ENCODE results near the gene RASA2. TPM values are rescaled to one million over a fixed set of nuclear protein-coding genes. Genes with fewer than 3 reads are reported as not detected.

Gene RASA2
- 15.9 and 16.6 TPM in 2 replicates for total RNA-seq (2021; fragmentation: NEBNext Ultra II Directional; extraction: Animal tissue kit (Norgen Biotek cat#: 25700))
- 2.6 and 3.5 TPM in 2 replicates for polyA plus RNA-seq (2011; rRNA removed)
- 6.7 TPM for polyA plus RNA-seq (2011; cell fraction: cytosol; rRNA removed)
- polyA plus RNA-seq (2011; cell fraction: nucleus; rRNA removed) = 2.2 TPM
- 4.6 to 8.1 TPM (median 6.2 TPM) in 4 replicates for polyA plus RNA-seq (2012, experiment 1 of 2)
- 0.55 TPM for polyA plus RNA-seq (2012, experiment 2 of 2)
- 7.1 TPM for polyA plus RNA-seq (2013, experiment 1 of 2)
- polyA plus RNA-seq (2013, experiment 2 of 2) = 7.3 TPM
- polyA minus RNA-seq (2011; rRNA and poly(A)+ RNA removed) = 11.0 and 14.5 TPM in 2 replicates
- polyA minus RNA-seq (2011; cell fraction: cytosol; rRNA and poly(A)+ RNA removed) = 11.8 TPM
- polyA minus RNA-seq (2011; cell fraction: nucleus; rRNA and poly(A)+ RNA removed) = 13.7 TPM
- long read RNA-seq, experiment 1, full-length matches to known transcripts = 1 of 9 reads
- long read RNA-seq, experiment 1, partial matches to known transcripts = 1 of 9 reads
- long read RNA-seq, experiment 1, other reads (novel, unspliced or antisense) = 7 of 9 reads
- long read RNA-seq, experiment 2, partial matches to known transcripts = 0 of 2 reads
- long read RNA-seq, experiment 2, other reads (novel, unspliced or antisense) = 2 of 2 reads

- peak within 1 kb of the TSS; percentile 70 for H3K56ac ChIP-seq (replicated peaks; ENCODE audit: insufficient read length, low read depth, low read length)
- no peak within 1 kb of the TSS for H2BK15ac ChIP-seq (ENCODE audit: low read length)
- peak within 1 kb of the TSS; percentile 79; the same call in 1 of the 2 replicates for H2BK5ac ChIP-seq (ENCODE audit: low read depth, low read length)
- H3K36me3 ChIP-seq (ENCODE audit: control insufficient read depth in 2 of 4, insufficient read depth in 4 of 4, low read length in 3 of 4) = no peaks in the 10 kb centered on the region
- ChIA-PET CTCF (ENCODE audit: partially characterized antibody) (interaction anchor here (0.6 to 1.3 kb wide), 7 partner anchors 12 to 183 kb away, joined by 3 read pairs; no protein-coding TSS in a partner anchor), POLR2A (ENCODE audit: partially characterized antibody) (interaction anchor here (0.7 to 2.0 kb wide), 15 partner anchors 12 to 388 kb away, joined by 3 to 14 read pairs (median 3); partner anchors contain the start of gene ZBTB38)
- H3K4me3 ChIP-seq (ENCODE audit: extremely low read depth in 1 of 4, insufficient read depth in 2 of 4, low read depth in 3 of 4, low read length in 4 of 4) = peak within 1 kb of the TSS; percentile 63 to 74 (median 73)
- WGBS, 2 experiments (ENCODE audit: extremely low coverage in 1 of 2, insufficient coverage in 1 of 2, insufficient read length in 1 of 2, insufficient replicate concordance in 2 of 2, low coverage in 1 of 2, low lambda C conversion rate in 2 of 2, missing lambda C conversion rate in 1 of 2) = 2% methylated on average over 19 of the region's 96 CpGs; no CpG with 5 or more reads in 1 of the 2 experiments
- H3K14ac ChIP-seq (ENCODE audit: insufficient read length) = no peak within 1 kb of the TSS
- peak within 1 kb of the TSS; percentile 98 for H4K5ac ChIP-seq (ENCODE audit: insufficient read length, low read depth, low read length)
- no peak within 1 kb of the TSS for H3K4ac ChIP-seq (replicated peaks; ENCODE audit: insufficient read length, low read depth, low read length)
- H2BK12ac ChIP-seq (ENCODE audit: low read depth, low read length) = no peak within 1 kb of the TSS
- DNase-seq (ENCODE audit: low read depth in 1 of 2, low spot score in 2 of 2) (peak; percentile 27 to 80), FAIRE-seq (no peak)
- H3K79me1 ChIP-seq (ENCODE audit: low read depth, low read length) = peaks cover 2% of the 10 kb centered on the region; the same call in 1 of the 2 replicates
- H4K8ac ChIP-seq (ENCODE audit: extremely low read depth, insufficient read depth, low read length) = peak within 1 kb of the TSS; percentile 98; the same call in 1 of the 2 replicates
- H3K9me3 ChIP-seq (ENCODE audit: insufficient read depth in 2 of 2, low read depth in 1 of 2, low read length in 1 of 2) = no peaks in the 10 kb centered on the region
- H2AK5ac ChIP-seq (ENCODE audit: low read depth, low read length) = no peak within 1 kb of the TSS
- H3K23ac ChIP-seq (ENCODE audit: insufficient read length) = no peak within 1 kb of the TSS
- H3K23me2 ChIP-seq (ENCODE audit: low read depth, low read length) = no peaks in the 10 kb centered on the region
- peak within 1 kb of the TSS; percentile 92; the same call in 1 of the 2 replicates for H3K18ac ChIP-seq (ENCODE audit: extremely low read depth, low read length)
- no peak within 1 kb of the TSS for H2BK120ac ChIP-seq (replicated peaks; ENCODE audit: low read depth, low read length)
- peak within 1 kb of the TSS; percentile 11 for H2AFZ ChIP-seq (ENCODE audit: low read length)
- peak within 1 kb of the TSS; percentile 67 to 93 (median 86) for H3K9ac ChIP-seq (replicated peaks in 1 of 4; ENCODE audit: extremely low read depth in 1 of 4, low read depth in 3 of 4, low read length in 3 of 4)
- peaks cover 2 to 5% of the 10 kb centered on the region in 2 experiments for H4K20me1 ChIP-seq (replicated peaks in 1 of 2; ENCODE audit: control insufficient read depth in 1 of 2, insufficient read depth in 2 of 2, low read length in 2 of 2)
- H3K4me1 ChIP-seq (replicated peaks in 1 of 4; ENCODE audit: control insufficient read depth in 3 of 4, insufficient read depth in 4 of 4, low read length in 3 of 4) = peaks cover 3 to 20% (median 11%) of the 10 kb centered on the region in 4 experiments; a peak in 6 of 7 replicates
- H3K4me2 ChIP-seq (ENCODE audit: insufficient read depth in 1 of 2, low read depth in 2 of 2, low read length in 2 of 2) = peak within 1 kb of the TSS; percentile 58 to 72
- no peaks in the 10 kb centered on the region for H3K27me3 ChIP-seq (replicated peaks in 1 of 4; ENCODE audit: control insufficient read depth in 3 of 4, extremely low read depth in 1 of 4, insufficient read depth in 3 of 4, low read length in 3 of 4)
- H3K27ac ChIP-seq (ENCODE audit: low read depth, low read length) = peak within 1 kb of the TSS; percentile 88
- H4K91ac ChIP-seq (replicated peaks; ENCODE audit: insufficient read length, low read length) = no peak within 1 kb of the TSS
- peaks cover 0 to 41% of the 10 kb centered on the region in 2 experiments; a peak in 3 of 4 replicates for H3K79me2 ChIP-seq (ENCODE audit: control insufficient read depth in 1 of 2, insufficient read depth in 2 of 2, low read length in 2 of 2)
- no peak within 1 kb of the TSS for H2BK20ac ChIP-seq (ENCODE audit: low read length)
- TF ChIP-seq ZNF274 (IDR thresholded peaks at IDR 0.05; ENCODE audit: borderline replicate concordance, extremely low read depth, low read length) = no peak
- no peak; the same call in 1 of the 2 replicates for TF ChIP-seq CHD2 (IDR thresholded peaks at IDR 0.05; ENCODE audit: low read length)
- no peak for TF ChIP-seq BCL11A (IDR thresholded peaks at IDR 0.05; ENCODE audit: low read depth in 2 of 2, low read length in 2 of 2)
- no peak for TF ChIP-seq BACH1 (IDR thresholded peaks at IDR 0.05; ENCODE audit: low read length)
- no peak for TF ChIP-seq EZH2 (IDR thresholded peaks at IDR 0.05; ENCODE audit: low read depth, low read length, severe bottlenecking)
- no peak for TF ChIP-seq CHD1 (IDR thresholded peaks at IDR 0.05; ENCODE audit: low read depth, low read length)
- TF ChIP-seq SIRT6 (IDR thresholded peaks at IDR 0.05; ENCODE audit: low read length) = no peak
- no peak for TF ChIP-seq NRF1 (IDR thresholded peaks at IDR 0.05; ENCODE audit: low read depth, low read length)
- no peak for TF ChIP-seq RXRA (IDR thresholded peaks at IDR 0.05; ENCODE audit: insufficient read depth, low read depth, low read length)
Observed at GRCh38 chr3:141486746-141487520, at the start of gene RASA2. TSS of gene RASA2 (plus strand) at chr3:141487027. CDS start at chr3:141487084, 57 bp downstream.

All from H1 (cell line).